SU-DHL-6 (cell line): Measurements from ENCODE around the gene APOBEC4.

Source experiments
- H2AFZ ChIP-seq: fragments of 200-600 bp; sonication (generic); 2 replicates; pipeline ENCODE4 v1.6.1; 2014; ENCODE audit warnings: low read depth, mild to moderate bottlenecking, moderate library complexity, mixed read lengths, antibody characterized with exemption, low read length; ENCODE audit not compliant: severe bottlenecking
- H3F3A ChIP-seq: fragments of 200-600 bp; shearing (Covaris generic); 2 replicates; pipeline ENCODE4 v1.6.0; 2016; ENCODE audit warnings: antibody characterized with exemption, mild to moderate bottlenecking; ENCODE audit not compliant: insufficient read depth
- H3K27ac ChIP-seq: fragments of 200-600 bp; sonication (generic); 2 replicates; pipeline ENCODE4 v1.5.1; 2016; ENCODE audit warnings: low read depth, mild to moderate bottlenecking, low read length, moderate library complexity, mixed read lengths
- H3K27me3 ChIP-seq: fragments of 200-600 bp; sonication (generic), shearing (Covaris generic); 2 replicates; pipeline ENCODE4 v1.6.0; 2014; ENCODE audit warnings: mild to moderate bottlenecking, low read length
- H3K36me3 ChIP-seq: fragments of 200-600 bp; sonication (generic); 2 replicates; pipeline ENCODE4 v1.6.1; 2014; ENCODE audit warnings: mild to moderate bottlenecking, low read length, mixed read lengths
- H3K4me2 ChIP-seq: fragments of 300-600, 200-600 bp; shearing (Covaris generic), sonication (generic); 2 replicates; pipeline ENCODE4 v1.6.0; 2014; ENCODE audit warnings: low read length, low read depth, mild to moderate bottlenecking; ENCODE audit not compliant: poor library complexity, severe bottlenecking
- H3K4me3 ChIP-seq: fragments of 200-600 bp; sonication (generic); 2 replicates; pipeline ENCODE4 v1.5.1; 2014; ENCODE audit warnings: antibody characterized with exemption, low read length, mild to moderate bottlenecking, mixed read lengths; ENCODE audit not compliant: insufficient read depth, poor library complexity, severe bottlenecking
- H3K79me2 ChIP-seq: fragments of 200-600 bp; sonication (generic); 2 replicates; pipeline ENCODE4 v1.6.1; 2014; ENCODE audit warnings: mild to moderate bottlenecking, low read length, moderate library complexity; ENCODE audit not compliant: insufficient read depth
- H3K9ac ChIP-seq: fragments of 200-600 bp; sonication (generic); 2 replicates; pipeline ENCODE4 v1.7.0; 2014; ENCODE audit warnings: mild to moderate bottlenecking, low read length
- H3K9me2 ChIP-seq: fragments of 200-600 bp; sonication (generic); replicated peaks from 2 replicates; pipeline ENCODE4 v1.6.1; 2014; ENCODE audit warnings: low read length; ENCODE audit not compliant: insufficient read depth
- H3K9me3 ChIP-seq: fragments of 200-600 bp; sonication (generic); 2 replicates; pipeline ENCODE4 v1.6.1; 2014; ENCODE audit warnings: low read length, mixed read lengths; ENCODE audit not compliant: insufficient read depth
- H4K20me1 ChIP-seq: fragments of 200-600 bp; sonication (generic); 2 replicates; pipeline ENCODE4 v1.6.1; 2014; ENCODE audit warnings: low read depth, mild to moderate bottlenecking, antibody characterized with exemption, low read length, moderate library complexity, mixed read lengths
- CTCF ChIP-seq: fragments of 200-600 bp; sonication (generic); IDR thresholded peaks from one replicate; pipeline ENCODE4 v1.5.1; 2017; ENCODE audit warnings: antibody characterized with exemption, mild to moderate bottlenecking, low read length, moderate library complexity; ENCODE audit not compliant: insufficient read depth, poor library complexity, severe bottlenecking
- EZH2phosphoT487 ChIP-seq: fragments of 200-600 bp; sonication (generic), shearing (Covaris generic); conservative IDR thresholded peaks from 2 replicates; pipeline ENCODE4 v1.6.1; 2018; ENCODE audit warnings: mild to moderate bottlenecking, antibody characterized with exemption, low read length, moderate library complexity, mixed read lengths

Gene APOBEC4

GRCh38 chr1:183656355-183656754, 3.2 kb upstream of the APOBEC4 start:
- Histone ChIP-seq H3K9me2 (no peaks in the 10 kb centered on the region), H3K27ac (no peak overlapping the region), H3F3A (no peaks in the 10 kb centered on the region), H3K4me2 (no peak overlapping the region), H2AFZ (no peak overlapping the region), H3K27me3 (no peaks in the 10 kb centered on the region), H3K79me2 (no peaks in the 10 kb centered on the region), H3K36me3 (no peaks in the 10 kb centered on the region), H3K9me3 (no peaks in the 10 kb centered on the region), H4K20me1 (no peaks in the 10 kb centered on the region), H3K9ac (no peak overlapping the region), H3K4me3 (no peak overlapping the region)
- TF ChIP-seq CTCF (no peak), EZH2phosphoT487 (no peak)

GRCh38 chr1:183655562-183656075, 2.5 kb upstream of the APOBEC4 start:
- H3K4me3 ChIP-seq = no peak overlapping the region
- no peaks in the 10 kb centered on the region for H3K79me2 ChIP-seq
- TF ChIP-seq CTCF (peak; percentile 57), EZH2phosphoT487 (no peak)
- H3K9me3 ChIP-seq = no peaks in the 10 kb centered on the region
- H3F3A ChIP-seq = no peaks in the 10 kb centered on the region
- H3K27ac ChIP-seq = no peak overlapping the region
- no peaks in the 10 kb centered on the region for H3K36me3 ChIP-seq
- no peak overlapping the region for H2AFZ ChIP-seq
- H4K20me1 ChIP-seq = no peaks in the 10 kb centered on the region
- H3K9ac ChIP-seq = no peak overlapping the region
- H3K9me2 ChIP-seq = no peaks in the 10 kb centered on the region
- H3K27me3 ChIP-seq = no peaks in the 10 kb centered on the region
- no peak overlapping the region for H3K4me2 ChIP-seq

- Histone ChIP-seq H3K4me3 (no peak overlapping the region), H3K9me2 (no peaks in the 10 kb centered on the region), H3F3A (no peaks in the 10 kb centered on the region), H3K79me2 (no peaks in the 10 kb centered on the region), H3K27me3 (no peaks in the 10 kb centered on the region), H3K9ac (no peak overlapping the region), H3K4me2 (no peak overlapping the region), H4K20me1 (no peaks in the 10 kb centered on the region), H3K36me3 (no peaks in the 10 kb centered on the region), H3K27ac (no peak overlapping the region), H3K9me3 (no peaks in the 10 kb centered on the region), H2AFZ (no peak overlapping the region)
- TF ChIP-seq EZH2phosphoT487 (no peak), CTCF (no peak)
Measured at GRCh38 chr1:183654706-183655105, 1.6 kb upstream of the APOBEC4 start.
